Endodermal cell (in vitro differentiated cells): Measurements from ENCODE around the gene PIK3R5. TPM values are rescaled to one million over a fixed set of nuclear protein-coding genes. Genes with fewer than 3 reads are reported as not detected.
"Not testable (repeated sequence)": the region's sequence is repeated elsewhere in the genome, so short reads cannot be mapped to it uniquely, and the experiment has no call there.

Experiments used
- DNase-seq: peaks from one replicate; pipeline ENCODE4 v3.0.0-alpha.2; 2017
- H3K27ac ChIP-seq: 2 replicates; pipeline ENCODE4 v1.5.1; 2013; ENCODE audit warnings: mild to moderate bottlenecking, low read depth, low read length, moderate library complexity
- H3K27me3 ChIP-seq: 2 replicates; pipeline ENCODE4 v1.6.1; 2013; ENCODE audit warnings: mild to moderate bottlenecking, low read length, moderate library complexity; ENCODE audit not compliant: insufficient read depth, control insufficient read depth, poor library complexity, severe bottlenecking
- H3K36me3 ChIP-seq: 2 replicates; pipeline ENCODE4 v1.7.0; 2013; ENCODE audit warnings: mild to moderate bottlenecking, low read length, moderate library complexity; ENCODE audit not compliant: control insufficient read depth, insufficient read depth
- H3K4me1 ChIP-seq: one replicate; pipeline ENCODE4 v1.7.0; 2013; ENCODE audit warnings: low read length; ENCODE audit not compliant: control insufficient read depth, insufficient read depth
- H3K4me3 ChIP-seq: 2 replicates; pipeline ENCODE4 v1.5.1; 2013; ENCODE audit warnings: mild to moderate bottlenecking, low read length, moderate library complexity
- H3K9ac ChIP-seq: 2 replicates; pipeline ENCODE4 v1.6.1; 2013; ENCODE audit warnings: mild to moderate bottlenecking, low read length, moderate library complexity; ENCODE audit not compliant: poor library complexity, severe bottlenecking; ENCODE audit errors: extremely low read depth
- H3K9me3 ChIP-seq: 2 replicates; pipeline ENCODE4 v1.6.1; 2013; ENCODE audit warnings: mild to moderate bottlenecking, low read length, moderate library complexity; ENCODE audit not compliant: control insufficient read depth
- H3K27ac Mint-ChIP-seq: 2 replicates; pipeline ENCODE4 v1.8.0; 2020; ENCODE audit warnings: mixed read lengths
- H3K27me3 Mint-ChIP-seq: 2 replicates; pipeline ENCODE4 v1.8.0; 2021; ENCODE audit warnings: mild to moderate bottlenecking, mixed read lengths; ENCODE audit not compliant: insufficient read depth
- H3K36me3 Mint-ChIP-seq: 2 replicates; pipeline ENCODE4 v1.8.0; 2020; ENCODE audit warnings: low read depth, mixed read lengths
- H3K4me1 Mint-ChIP-seq: 2 replicates; pipeline ENCODE4 v1.8.0; 2020; ENCODE audit warnings: mixed read lengths
- H3K4me3 Mint-ChIP-seq: 2 replicates; pipeline ENCODE4 v1.8.0; 2020; ENCODE audit warnings: mild to moderate bottlenecking, moderate library complexity, mixed read lengths
- H3K9me3 Mint-ChIP-seq: 2 replicates; pipeline ENCODE4 v1.8.0; 2020; ENCODE audit warnings: mild to moderate bottlenecking, mixed read lengths
- CTCF ChIP-seq: fragments of 200-600 bp; sonication (generic); conservative IDR thresholded peaks from 2 replicates; pipeline ENCODE4 v1.5.0; 2021; ENCODE audit warnings: antibody characterized with exemption, mild to moderate bottlenecking
- WGBS, 2 experiments: methylation state at CpG; one replicate each; pipeline versions ENCODE4 v1.1.5 to v1.1.7; 2013; ENCODE audit warnings: missing lambda C conversion rate in 2 of 2, mixed read lengths in 1 of 2; ENCODE audit not compliant: insufficient coverage in 1 of 2, insufficient read length in 1 of 2; 5-methylcytosine and 5-hydroxymethylcytosine counted together
- total RNA-seq, 2 donors: library from RNA; stranded (reverse); fragmentation: NEBNext Ultra II Directional in 1 of 2; extraction: Animal tissue kit (Norgen Biotek cat#: 25700) in 1 of 2; gene quantifications; 2 replicates in 1 of 2; 3 replicates in 1 of 2; pipeline ENCODE4 v1.2.1, GENCODE V29; 2021

The PIK3R5 gene
- total RNA-seq, 2 donors from 2014 or later, result 10.4 to 37.0 TPM

GRCh38 chr17:8856869-8857575, 108.5 kb downstream of the PIK3R5 start:
- Mint-ChIP-seq H3K36me3 (no peaks in the 10 kb centered on the region), H3K4me3 (no peak overlapping the region), H3K27me3 (no peaks in the 10 kb centered on the region), H3K9me3 (no peaks in the 10 kb centered on the region), H3K27ac (no peak overlapping the region), H3K4me1 (peaks cover 27% of the 10 kb centered on the region)
- Histone ChIP-seq H3K27ac (no peak overlapping the region), H3K9me3 (no peaks in the 10 kb centered on the region), H3K4me3 (no peak overlapping the region), H3K4me1 (peaks cover 8% of the 10 kb centered on the region), H3K36me3 (no peaks in the 10 kb centered on the region), H3K9ac (no peak overlapping the region), H3K27me3 (no peaks in the 10 kb centered on the region)
- WGBS, 2 experiments, result 76 to 79% methylated on average over 8 to 14 of the region's 14 CpGs
- peak; percentile 45 for DNase-seq
- TF ChIP-seq CTCF, result no peak

- 82 to 95% methylated on average over 3 to 6 of the region's 6 CpGs for WGBS, 2 experiments
- H3K27me3 Mint-ChIP-seq, H3K27ac Mint-ChIP-seq, H3K27me3 ChIP-seq, H3K4me3 Mint-ChIP-seq, H3K36me3 ChIP-seq, H3K4me3 ChIP-seq, H3K4me1 ChIP-seq, H3K9ac ChIP-seq, H3K9me3 Mint-ChIP-seq, H3K27ac ChIP-seq, H3K36me3 Mint-ChIP-seq, H3K9me3 ChIP-seq: not testable (repeated sequence)
- DNase-seq, result peak; percentile 7
- H3K4me1 Mint-ChIP-seq, result peaks cover 27% of the 10 kb centered on the region
Measured at GRCh38 chr17:8856205-8856603, 109.3 kb downstream of the PIK3R5 start.

- Mint-ChIP-seq H3K4me1 (peaks cover 27% of the 10 kb centered on the region), H3K4me3 (no peak overlapping the region), H3K9me3 (no peaks in the 10 kb centered on the region), H3K27me3 (no peaks in the 10 kb centered on the region), H3K36me3 (peaks cover 2% of the 10 kb centered on the region), H3K27ac (no peak overlapping the region)
- peak; percentile 26 for DNase-seq
- no peaks in the 10 kb centered on the region for H3K36me3 ChIP-seq
- H3K9me3 ChIP-seq, result no peaks in the 10 kb centered on the region
- 91 to 96% methylated on average over 16 to 17 of the region's 17 CpGs for WGBS, 2 experiments
- H3K27me3 ChIP-seq, result no peaks in the 10 kb centered on the region
- H3K4me3 ChIP-seq, result no peak overlapping the region
- TF ChIP-seq CTCF, result no peak
- H3K9ac ChIP-seq, result no peak overlapping the region
- peaks cover 8% of the 10 kb centered on the region for H3K4me1 ChIP-seq
- no peak overlapping the region for H3K27ac ChIP-seq
Measured at GRCh38 chr17:8855477-8856204, 109.9 kb downstream of the PIK3R5 start.
